Measurements from ENCODE around the gene EN2.

The EN2 gene

GRCh38 chr7:155464183-155464582 is 6.3 kb downstream of the EN2 start:
- no peak for DNase-seq (ENCODE audit: low spot score)

GRCh38 chr7:155464948-155465739 is 7.2 kb downstream of the EN2 start:
- DNase-seq (ENCODE audit: low spot score), result no peak

GRCh38 chr7:155465761-155466141 is 7.8 kb downstream of the EN2 start:
- DNase-seq (ENCODE audit: low spot score), result no peak

GRCh38 chr7:155466142-155466813 is 8.3 kb downstream of the EN2 start:
- no peak for DNase-seq (ENCODE audit: low spot score)

GRCh38 chr7:155466814-155467733 is 9.1 kb downstream of the EN2 start:
- DNase-seq (ENCODE audit: low spot score), result no peak

GRCh38 chr7:155467846-155468784 is 10.2 kb downstream of the EN2 start:
- no peak for DNase-seq (ENCODE audit: low spot score)

GRCh38 chr7:155468785-155469148 is 10.8 kb downstream of the EN2 start:
- DNase-seq (ENCODE audit: low spot score), result no peak

- no peak for DNase-seq (ENCODE audit: low spot score)
These were observed 11.6 kb downstream of the EN2 start for GRCh38 chr7:155469311-155470185.

GRCh38 chr7:155470186-155470487 is 12.2 kb downstream of the EN2 start:
- DNase-seq (ENCODE audit: low spot score), result no peak

GRCh38 chr7:155470686-155471638 is 13.0 kb downstream of the EN2 start:
- peak; percentile 7 for DNase-seq (ENCODE audit: low spot score)

- no peak for DNase-seq (ENCODE audit: low spot score)
These were observed 13.8 kb downstream of the EN2 start for GRCh38 chr7:155471718-155472117.

- DNase-seq (ENCODE audit: low spot score), result no peak
These were observed 19.5 kb downstream of the EN2 start for GRCh38 chr7:155477476-155477875.

GRCh38 chr7:155481764-155482163 is 23.8 kb downstream of the EN2 start:
- DNase-seq (ENCODE audit: low spot score), result no peak

- no peak for DNase-seq (ENCODE audit: low spot score)
These were observed 24.7 kb downstream of the EN2 start for GRCh38 chr7:155482511-155483183.

- DNase-seq (ENCODE audit: low spot score), result no peak
These were observed 25.3 kb downstream of the EN2 start for GRCh38 chr7:155483245-155483644.

- no peak for DNase-seq (ENCODE audit: low spot score)
These were observed 26.0 kb downstream of the EN2 start for GRCh38 chr7:155483868-155484325.

- no peak for DNase-seq (ENCODE audit: low spot score)
These were observed 26.8 kb downstream of the EN2 start for GRCh38 chr7:155484483-155485399.
